H1 (cell line): Measurements from ENCODE around the gene OR51V1. TPM values are rescaled to one million over a fixed set of nuclear protein-coding genes. Genes with fewer than 3 reads are reported as not detected.

Experiments used
- CTCF ChIA-PET: fragments of 300-600 bp; sonication (Branson Sonifier 250); formaldehyde crosslinking; loops from one replicate; lab custom pipeline; 2021; ENCODE audit not compliant: partially characterized antibody; lab: Charles Lee
- POLR2A ChIA-PET: fragments of 300-600 bp; sonication (Branson Sonifier 250); formaldehyde crosslinking; loops from one replicate; lab custom pipeline; 2021; ENCODE audit warnings: inconsistent platforms; ENCODE audit not compliant: partially characterized antibody; lab: Charles Lee
- DNase-seq, 2 experiments: peaks; one replicate each; pipeline versions ENCODE4 v3.0.0 to v3.0.0-alpha.2; 2010 to 2022; ENCODE audit warnings: low spot score in 2 of 2, low read depth in 1 of 2, mixed read lengths in 1 of 2
- FAIRE-seq: peaks from 2 replicates; lab custom pipeline; 2011; peaks lifted over from hg19 to GRCh38; lab: Jason Lieb, UNC
- H2AFZ ChIP-seq: 2 replicates; pipeline ENCODE4 v1.8.1; 2012; ENCODE audit warnings: low read length, inconsistent platforms
- H2AK5ac ChIP-seq: 2 replicates; pipeline ENCODE4 v1.6.1; 2013; ENCODE audit warnings: low read depth, low read length
- H2BK120ac ChIP-seq: replicated peaks from 2 replicates; pipeline ENCODE3; 2013; ENCODE audit warnings: low read depth, low read length, inconsistent platforms
- H2BK12ac ChIP-seq: 2 replicates; pipeline ENCODE4 v1.6.1; 2013; ENCODE audit warnings: low read depth, low read length
- H2BK15ac ChIP-seq: 2 replicates; pipeline ENCODE4 v1.6.1; 2013; ENCODE audit warnings: low read length
- H2BK20ac ChIP-seq: 2 replicates; pipeline ENCODE4 v1.6.1; 2013; ENCODE audit warnings: low read length
- H2BK5ac ChIP-seq: 2 replicates; pipeline ENCODE4 v1.6.1; 2013; ENCODE audit warnings: low read depth, low read length
- H3K14ac ChIP-seq: 2 replicates; pipeline ENCODE4 v1.6.1; 2013; ENCODE audit warnings: inconsistent platforms; ENCODE audit not compliant: insufficient read length
- H3K18ac ChIP-seq: 2 replicates; pipeline ENCODE4 v1.6.1; 2013; ENCODE audit warnings: low read length; ENCODE audit errors: extremely low read depth
- H3K23ac ChIP-seq: 2 replicates; pipeline ENCODE4 v1.6.1; 2013; ENCODE audit warnings: inconsistent platforms; ENCODE audit not compliant: insufficient read length
- H3K23me2 ChIP-seq: 2 replicates; pipeline ENCODE4 v1.6.1; 2013; ENCODE audit warnings: low read depth, low read length
- H3K27ac ChIP-seq: 2 replicates; pipeline ENCODE4 v1.6.1; 2011; ENCODE audit warnings: low read depth, low read length, inconsistent platforms
- H3K27me3 ChIP-seq, 4 experiments: replicated peaks in 1 of 4; 1 replicate in 1 of 4; 2 replicates in 3 of 4; pipeline versions ENCODE4 v1.6.1 to v1.8.1; 2011 to 2013; ENCODE audit warnings: low read length in 3 of 4, mild to moderate bottlenecking in 3 of 4, inconsistent platforms in 2 of 4, mixed read lengths in 2 of 4, moderate library complexity in 1 of 4; ENCODE audit not compliant: control insufficient read depth in 3 of 4, insufficient read depth in 3 of 4; ENCODE audit errors: extremely low read depth in 1 of 4
- H3K36me3 ChIP-seq, 4 experiments: 2 replicates each; pipeline versions ENCODE4 v1.6.1 to v1.8.1; 2011 to 2013; ENCODE audit warnings: mild to moderate bottlenecking in 4 of 4, low read length in 3 of 4, moderate library complexity in 2 of 4, control low read depth in 1 of 4, inconsistent platforms in 1 of 4; ENCODE audit not compliant: insufficient read depth in 4 of 4, control insufficient read depth in 2 of 4
- H3K4ac ChIP-seq: replicated peaks from 2 replicates; pipeline ENCODE3; 2013; ENCODE audit warnings: low read length, low read depth, mixed read lengths, inconsistent platforms; ENCODE audit not compliant: insufficient read length
- H3K4me1 ChIP-seq, 4 experiments: replicated peaks in 1 of 4; 1 replicate in 1 of 4; 2 replicates in 3 of 4; pipeline versions ENCODE4 v1.6.1 to v1.8.1; 2011 to 2013; ENCODE audit warnings: low read length in 3 of 4, inconsistent platforms in 2 of 4, mixed read lengths in 1 of 4; ENCODE audit not compliant: insufficient read depth in 4 of 4, control insufficient read depth in 3 of 4
- H3K4me2 ChIP-seq, 2 experiments: 2 replicates each; pipeline versions ENCODE4 v1.6.1 to v1.8.1; 2011 to 2013; ENCODE audit warnings: low read depth in 2 of 2, low read length in 2 of 2, control low read depth in 1 of 2, inconsistent platforms in 1 of 2, mild to moderate bottlenecking in 1 of 2; ENCODE audit not compliant: insufficient read depth in 1 of 2
- H3K4me3 ChIP-seq, 4 experiments: fragments of 200-600, 300-600 bp in 1 of 4; sonication (generic), shearing (Covaris generic), sonication (Bioruptor Twin) in 1 of 4; 2 replicates each; pipeline versions ENCODE4 v1.5.1 to v1.8.1; 2011 to 2016; ENCODE audit warnings: low read length in 4 of 4, low read depth in 3 of 4, control low read depth in 2 of 4, inconsistent platforms in 2 of 4, mild to moderate bottlenecking in 2 of 4, mixed read lengths in 1 of 4, moderate library complexity in 1 of 4; ENCODE audit not compliant: insufficient read depth in 2 of 4; ENCODE audit errors: extremely low read depth in 1 of 4
- H3K56ac ChIP-seq: replicated peaks from 2 replicates; pipeline ENCODE3; 2013; ENCODE audit warnings: low read depth, mild to moderate bottlenecking, mixed read lengths, low read length, inconsistent platforms; ENCODE audit not compliant: insufficient read length
- H3K79me1 ChIP-seq: 2 replicates; pipeline ENCODE4 v1.6.1; 2013; ENCODE audit warnings: low read depth, low read length, control low read depth
- H3K79me2 ChIP-seq, 2 experiments: 2 replicates each; pipeline versions ENCODE4 v1.6.1 to v1.8.1; 2012 to 2013; ENCODE audit warnings: low read length in 2 of 2, mild to moderate bottlenecking in 2 of 2, inconsistent platforms in 1 of 2; ENCODE audit not compliant: insufficient read depth in 2 of 2, control insufficient read depth in 1 of 2
- H3K9ac ChIP-seq, 4 experiments: replicated peaks in 1 of 4; 1 replicate in 1 of 4; 2 replicates in 3 of 4; pipeline versions ENCODE4 v1.6.1 to v1.8.1; 2011 to 2013; ENCODE audit warnings: low read depth in 3 of 4, low read length in 3 of 4, control low read depth in 2 of 4, mild to moderate bottlenecking in 2 of 4, moderate library complexity in 2 of 4, inconsistent platforms in 1 of 4; ENCODE audit errors: extremely low read depth in 1 of 4
- H3K9me3 ChIP-seq, 2 experiments: 2 replicates each; pipeline versions ENCODE4 v1.6.1 to v1.8.1; 2012 to 2013; ENCODE audit warnings: mild to moderate bottlenecking in 2 of 2, moderate library complexity in 2 of 2, control low read depth in 1 of 2, inconsistent platforms in 1 of 2, low read depth in 1 of 2, low read length in 1 of 2, mixed read lengths in 1 of 2; ENCODE audit not compliant: insufficient read depth in 2 of 2
- H4K20me1 ChIP-seq, 2 experiments: replicated peaks in 1 of 2; 2 replicates each; pipeline versions ENCODE3 to v1.8.1; 2011 to 2013; ENCODE audit warnings: inconsistent platforms in 2 of 2, low read length in 2 of 2, mild to moderate bottlenecking in 1 of 2; ENCODE audit not compliant: insufficient read depth in 2 of 2, control insufficient read depth in 1 of 2
- H4K5ac ChIP-seq: 2 replicates; pipeline ENCODE4 v1.6.1; 2013; ENCODE audit warnings: low read length, low read depth, mixed read lengths, inconsistent platforms; ENCODE audit not compliant: insufficient read length
- H4K8ac ChIP-seq: 2 replicates; pipeline ENCODE4 v1.8.0; 2013; ENCODE audit warnings: mild to moderate bottlenecking, moderate library complexity, low read length, inconsistent platforms; ENCODE audit not compliant: insufficient read depth; ENCODE audit errors: extremely low read depth
- H4K91ac ChIP-seq: replicated peaks from 2 replicates; pipeline ENCODE3; 2013; ENCODE audit warnings: low read length, mixed read lengths, inconsistent platforms; ENCODE audit not compliant: insufficient read length
- BRCA1 ChIP-seq: IDR thresholded peaks from 2 replicates; pipeline ENCODE4 v1.6.1; 2012; ENCODE audit warnings: low read depth, low read length, improper control_type of control experiment
- CBX5 ChIP-seq: fragments of 300-800, 300-1000 bp; sonication (generic); IDR thresholded peaks from 2 replicates; pipeline ENCODE4 v1.7.1; 2016; ENCODE audit warnings: antibody characterized with exemption, low read length, low read depth
- HDAC6 ChIP-seq: IDR thresholded peaks from one replicate; pipeline ENCODE4 v1.7.1; 2012; ENCODE audit warnings: low read depth, mild to moderate bottlenecking, inconsistent platforms, low read length, moderate library complexity
- KDM1A ChIP-seq: fragments of 200-600, 300-600 bp; sonication (generic); IDR thresholded peaks from 2 replicates; pipeline ENCODE4 v1.7.1; 2016; ENCODE audit warnings: mild to moderate bottlenecking, low read length, borderline replicate concordance
- MAX ChIP-seq: IDR thresholded peaks from 2 replicates; pipeline ENCODE4 v1.6.1; 2012; ENCODE audit warnings: inconsistent platforms
- NRF1 ChIP-seq: IDR thresholded peaks from 2 replicates; pipeline ENCODE4 v1.6.1; 2011; ENCODE audit warnings: mild to moderate bottlenecking, low read depth, low read length, improper control_type of control experiment
- RAD21 ChIP-seq, 2 experiments: IDR thresholded peaks in 1 of 2; conservative IDR thresholded peaks in 1 of 2; 2 replicates each; pipeline ENCODE4 v1.6.1; 2011; ENCODE audit warnings: low read depth in 2 of 2, low read length in 2 of 2, improper control_type of control experiment in 1 of 2, inconsistent platforms in 1 of 2, mild to moderate bottlenecking in 1 of 2, moderate library complexity in 1 of 2
- RFX5 ChIP-seq: IDR thresholded peaks from 2 replicates; pipeline ENCODE4 v1.6.1; 2011; ENCODE audit warnings: low read depth, low read length, improper control_type of control experiment, borderline replicate concordance
- WGBS, 2 experiments: shearing (Covaris generic) in 1 of 2; methylation state at CpG; one replicate each; pipeline versions ENCODE4 v1.1.6 to v1.1.7; 2013 to 2015; ENCODE audit warnings: low lambda C conversion rate in 2 of 2, mixed read lengths in 2 of 2, inconsistent platforms in 1 of 2, low coverage in 1 of 2, missing lambda C conversion rate in 1 of 2; ENCODE audit not compliant: insufficient replicate concordance in 2 of 2, insufficient coverage in 1 of 2, insufficient read length in 1 of 2; ENCODE audit errors: extremely low coverage in 1 of 2, missing lambda C conversion rate in 1 of 2; 5-methylcytosine and 5-hydroxymethylcytosine counted together
- polyA plus RNA-seq, 7 experiments: library from polyadenylated mRNA; depleted of rRNA in 3 of 7; stranded (reverse) in 5 of 7; unstranded in 2 of 7; fragments of >200 nt in 5 of 7; fragments of 200-250 nt in 2 of 7; gene quantifications; 1 replicate in 5 of 7; 2 replicates in 1 of 7; 4 replicates in 1 of 7; pipeline versions ENCODE4 v1.2.1 to v1.2.3, GENCODE V29; 2011 to 2013; ENCODE audit warnings: missing spikeins in 2 of 7, mixed read lengths in 2 of 7
- total RNA-seq: library from RNA; stranded (reverse); fragmentation: NEBNext Ultra II Directional; extraction: Animal tissue kit (Norgen Biotek cat#: 25700); gene quantifications from 2 replicates; pipeline ENCODE4 v1.2.1, GENCODE V29; 2021
- TF ChIP-seq, protein P1 (sequence below), 3 experiments: IDR thresholded peaks; 1 replicate in 2 of 3; 2 replicates in 1 of 3; pipeline versions ENCODE4 v1.5.1 to v1.6.1; 2011; ENCODE audit warnings: low read length in 3 of 3, mild to moderate bottlenecking in 3 of 3, inconsistent platforms in 2 of 3, low read depth in 1 of 3, moderate library complexity in 1 of 3; ENCODE audit not compliant: insufficient read depth in 1 of 3; ENCODE audit errors: control extremely low read depth in 1 of 3

Gene OR51V1
- total and polyA plus RNA-seq, 2 of the 8 experiments (the other 6 are each of a cell fraction or from before 2014, with no cell fraction given) = not detected

DNA sequence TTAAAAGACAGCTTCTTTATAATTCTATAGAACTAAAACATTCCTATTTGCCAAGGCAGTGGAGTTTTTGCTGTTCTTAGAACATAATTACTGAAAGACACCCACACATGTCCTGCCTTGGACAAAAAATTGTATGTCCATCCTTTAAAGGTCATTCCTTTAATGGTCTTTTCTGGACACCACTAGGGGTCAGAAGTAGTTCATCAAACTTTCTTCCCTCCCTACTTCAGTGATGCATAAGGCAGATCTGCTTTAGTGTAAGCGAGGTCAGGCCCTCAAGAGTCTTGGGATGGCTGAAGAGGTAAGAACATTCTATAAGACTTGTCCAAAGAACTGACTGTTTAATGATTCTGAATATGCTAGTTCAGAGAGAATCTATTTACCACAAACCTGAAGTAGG is 4.3 kb upstream of the OR51V1 start:
- Histone ChIP-seq H3K56ac (no peak overlapping the region), H3K4ac (no peak overlapping the region), H3K9me3 (no peaks in the 10 kb centered on the region), H2AK5ac (no peak overlapping the region), H3K4me1 (no peaks in the 10 kb centered on the region), H3K79me1 (no peaks in the 10 kb centered on the region), H3K27ac (no peak overlapping the region), H3K4me2 (no peak overlapping the region), H3K9ac (no peak overlapping the region), H2AFZ (no peak overlapping the region), H3K79me2 (no peaks in the 10 kb centered on the region), H4K91ac (no peak overlapping the region), H2BK20ac (no peak overlapping the region), H2BK5ac (no peak overlapping the region), H4K5ac (no peak overlapping the region), H3K14ac (no peak overlapping the region), H2BK120ac (no peak overlapping the region), H4K8ac (no peak overlapping the region), H2BK12ac (no peak overlapping the region), H4K20me1 (no peaks in the 10 kb centered on the region), H3K27me3 (no peaks in the 10 kb centered on the region), H3K23me2 (no peaks in the 10 kb centered on the region), H3K36me3 (no peaks in the 10 kb centered on the region), H3K18ac (no peak overlapping the region), H2BK15ac (no peak overlapping the region), H3K23ac (no peak overlapping the region), H3K4me3 (no peak overlapping the region)
- ChIA-PET CTCF (interaction anchor here (1.0 to 5.8 kb wide), 4 partner anchors 17 to 112 kb away, joined by 3 to 36 read pairs (median 4); no protein-coding TSS in a partner anchor), POLR2A (no interaction called here)
- DNase-seq = peak in 1 of 2 experiments; percentile 3
- WGBS, 2 experiments = 35% methylated on average over 1 of the region's 1 CpG; no CpG with 5 or more reads in 1 of the 2 experiments
- peak; percentile 91 for FAIRE-seq
- TF ChIP-seq MAX (no peak), KDM1A (no peak), HDAC6 (no peak), BRCA1 (0 out of 2 replicates have a peak, but pooled peaks have one; percentile 34), NRF1 (no peak), RAD21 (IDR thresholded peaks at IDR 0.05 in 1 of 2, conservative IDR thresholded peaks at IDR 0.05 in 1 of 2; ENCODE audit: low read depth in 2 of 2, low read length in 2 of 2) (peak; percentile 88 to 91), CBX5 (no peak), RFX5 (no peak)
- TF ChIP-seq, protein P1, sequence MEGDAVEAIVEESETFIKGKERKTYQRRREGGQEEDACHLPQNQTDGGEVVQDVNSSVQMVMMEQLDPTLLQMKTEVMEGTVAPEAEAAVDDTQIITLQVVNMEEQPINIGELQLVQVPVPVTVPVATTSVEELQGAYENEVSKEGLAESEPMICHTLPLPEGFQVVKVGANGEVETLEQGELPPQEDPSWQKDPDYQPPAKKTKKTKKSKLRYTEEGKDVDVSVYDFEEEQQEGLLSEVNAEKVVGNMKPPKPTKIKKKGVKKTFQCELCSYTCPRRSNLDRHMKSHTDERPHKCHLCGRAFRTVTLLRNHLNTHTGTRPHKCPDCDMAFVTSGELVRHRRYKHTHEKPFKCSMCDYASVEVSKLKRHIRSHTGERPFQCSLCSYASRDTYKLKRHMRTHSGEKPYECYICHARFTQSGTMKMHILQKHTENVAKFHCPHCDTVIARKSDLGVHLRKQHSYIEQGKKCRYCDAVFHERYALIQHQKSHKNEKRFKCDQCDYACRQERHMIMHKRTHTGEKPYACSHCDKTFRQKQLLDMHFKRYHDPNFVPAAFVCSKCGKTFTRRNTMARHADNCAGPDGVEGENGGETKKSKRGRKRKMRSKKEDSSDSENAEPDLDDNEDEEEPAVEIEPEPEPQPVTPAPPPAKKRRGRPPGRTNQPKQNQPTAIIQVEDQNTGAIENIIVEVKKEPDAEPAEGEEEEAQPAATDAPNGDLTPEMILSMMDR (IDR thresholded peaks at IDR 0.05; ENCODE audit: control extremely low read depth in 1 of 3, insufficient read depth in 1 of 3, low read depth in 1 of 3, low read length in 3 of 3) = peak in 2 of 3 experiments; percentile 64; a peak in 3 of 4 replicates
